HepG2 (cell line): ENCODE results near the gene PMS1. TPM values are rescaled to one million over a fixed set of nuclear protein-coding genes. Genes with fewer than 3 reads are reported as not detected.

Experiments
- DZIP1 ChIP-seq: sonication (generic); formaldehyde crosslinking; IDR thresholded peaks from 2 replicates; pipeline ENCODE4 v1.5.0; 2020; ENCODE audit warnings: mild to moderate bottlenecking, missing genetic modification reagents
- MAZ ChIP-seq, 2 experiments: sonication (generic) in 1 of 2; formaldehyde crosslinking in 1 of 2; IDR thresholded peaks; 2 replicates each; pipeline versions ENCODE4 v1.5.0 to v1.6.1; 2012 to 2020; ENCODE audit warnings: low read depth in 2 of 2, mild to moderate bottlenecking in 2 of 2, borderline replicate concordance in 1 of 2, improper control_type of control experiment in 1 of 2, low read length in 1 of 2, missing genetic modification reagents in 1 of 2, moderate library complexity in 1 of 2
- NCOR1 ChIP-seq: fragments of 200-600 bp; sonication (generic); IDR thresholded peaks from 2 replicates; pipeline ENCODE4 v1.7.0; 2017; ENCODE audit warnings: antibody characterized with exemption, low read length, borderline replicate concordance
- PAXIP1 ChIP-seq: sonication (generic); formaldehyde crosslinking; conservative IDR thresholded peaks from 2 replicates; pipeline ENCODE4 v1.4.0; 2020; ENCODE audit warnings: mild to moderate bottlenecking, missing genetic modification reagents, moderate library complexity
- RAD51 ChIP-seq: fragments of 450-650 bp; IDR thresholded peaks from 2 replicates; pipeline ENCODE4 v1.6.1; 2016; ENCODE audit warnings: borderline replicate concordance
- SMAD9 ChIP-seq: sonication (generic); formaldehyde crosslinking; IDR thresholded peaks from 2 replicates; pipeline ENCODE4 v1.5.1; 2020; ENCODE audit warnings: mild to moderate bottlenecking, missing genetic modification reagents
- STAT6 ChIP-seq: sonication (generic); formaldehyde crosslinking; IDR thresholded peaks from 2 replicates; pipeline ENCODE4 v1.4.0; 2020; ENCODE audit warnings: missing genetic modification reagents, mild to moderate bottlenecking, borderline replicate concordance
- ZUFSP ChIP-seq: sonication (generic); formaldehyde crosslinking; IDR thresholded peaks from 2 replicates; pipeline ENCODE4 v1.9.0; 2021; ENCODE audit warnings: missing genetic modification reagents, mild to moderate bottlenecking, borderline replicate concordance
- polyA plus RNA-seq, 8 experiments: library from polyadenylated mRNA; depleted of rRNA in 3 of 8; stranded (reverse) in 7 of 8; unstranded in 1 of 8; fragments of >200 nt; fragmentation: Illumina TruSeq in 4 of 8; extraction: Trizol in 4 of 8; gene quantifications; 2 replicates each; pipeline versions ENCODE4 v1.2.1 to v1.2.3, GENCODE V29; 2011 to 2016; ENCODE audit warnings: low read depth in 4 of 8, missing spikeins in 1 of 8, mixed read lengths in 1 of 8; ENCODE audit not compliant: insufficient read depth in 1 of 8
- total RNA-seq, 5 experiments: library from RNA; depleted of rRNA; stranded (reverse); fragments of >200 nt; fragmentation: Illumina TruSeq; extraction: Trizol; gene quantifications; 2 replicates each; pipeline ENCODE4 v1.2.3, GENCODE V29; 2016; ENCODE audit warnings: low read depth in 1 of 5

Gene PMS1
- total and polyA plus RNA-seq, 2 of the 13 experiments (the other 11 are each of a cell fraction or from before 2014, with no cell fraction given), result 14.6 to 39.9 TPM

GRCh38 chr2:189783927-189784867 lies at the start of gene PMS1, which contains the start of gene ORMDL1 (continued):
- TF ChIP-seq DZIP1 (CRISPR knock-in tag) (peak; percentile 21; the same call in 1 of the 2 replicates), RAD51 (no peak), ZUFSP (CRISPR knock-in tag) (no peak), STAT6 (CRISPR knock-in tag) (peak; percentile 98; the same call in 1 of the 2 replicates), NCOR1 (peak; percentile 38; the same call in 1 of the 2 replicates), PAXIP1 (CRISPR knock-in tag) (peak; percentile 31; the same call in 1 of the 2 replicates), SMAD9 (peak; percentile 93; the same call in 1 of the 2 replicates), MAZ (IDR thresholded peaks at IDR 0.05; ENCODE audit: borderline replicate concordance, low read depth, low read length) (peak; percentile 54; the same call in 1 of the 2 replicates), MAZ (CRISPR knock-in tag; IDR thresholded peaks at IDR 0.05; ENCODE audit: low read depth) (peak; percentile 91)
